Peyer's patch (tissue), 4 donors: ENCODE results near the gene DIPK2B. TPM values are rescaled to one million over a fixed set of nuclear protein-coding genes. Genes with fewer than 3 reads are reported as not detected.

Experiments
- DNase-seq, 3 donors: peaks; one replicate each; pipeline ENCODE4 v3.0.0-alpha.2; 2017 to 2019
- H3K27ac ChIP-seq, 4 donors: fragments of 200-600 bp; sonication (generic); one replicate each; pipeline ENCODE4 v1.5.1; 2016 to 2019
- H3K27me3 ChIP-seq, 2 donors: fragments of 200-600 bp; sonication (generic); one replicate each; pipeline ENCODE4 v1.5.1; 2019
- H3K36me3 ChIP-seq, 3 donors: fragments of 200-600 bp; sonication (generic); one replicate each; pipeline ENCODE4 v1.5.1; 2016 to 2019
- H3K4me1 ChIP-seq, 4 donors: fragments of 200-600 bp; sonication (generic); one replicate each; pipeline ENCODE4 v1.5.1; 2016 to 2019
- H3K4me3 ChIP-seq, 4 donors: fragments of 200-600 bp; sonication (generic); 1 replicate in 3 of 4; 2 replicates in 1 of 4; pipeline ENCODE4 v1.5.1; 2016 to 2019; ENCODE audit warnings: mild to moderate bottlenecking in 1 of 4
- H3K9me3 ChIP-seq, 4 donors: fragments of 200-600 bp; sonication (generic); one replicate each; pipeline ENCODE4 v1.5.1; 2016 to 2019; ENCODE audit warnings: mild to moderate bottlenecking in 1 of 4
- CTCF ChIP-seq, 6 experiments: fragments of 450-650 bp in 4 of 6; fragments of 200-600 bp in 2 of 6; sonication (generic) in 1 of 6; IDR thresholded peaks; one replicate each; pipeline ENCODE4 v1.5.1; 2017 to 2019; ENCODE audit warnings: antibody characterized with exemption in 6 of 6, mild to moderate bottlenecking in 3 of 6, moderate library complexity in 1 of 6
- POLR2A ChIP-seq, 2 donors: fragments of 450-650 bp; IDR thresholded peaks; one replicate each; pipeline ENCODE4 v1.5.1; 2017; ENCODE audit warnings: antibody characterized with exemption in 2 of 2, mild to moderate bottlenecking in 2 of 2, moderate library complexity in 2 of 2
- total RNA-seq, 4 donors: library from RNA; depleted of rRNA; stranded (reverse); fragments of >200 nt; gene quantifications; one replicate each; pipeline ENCODE4 v1.1.0, GENCODE V29; 2016

The DIPK2B gene
- total RNA-seq, 4 donors from 2014 or later = 1.8 to 9.9 (median 6.5) TPM

DNA sequence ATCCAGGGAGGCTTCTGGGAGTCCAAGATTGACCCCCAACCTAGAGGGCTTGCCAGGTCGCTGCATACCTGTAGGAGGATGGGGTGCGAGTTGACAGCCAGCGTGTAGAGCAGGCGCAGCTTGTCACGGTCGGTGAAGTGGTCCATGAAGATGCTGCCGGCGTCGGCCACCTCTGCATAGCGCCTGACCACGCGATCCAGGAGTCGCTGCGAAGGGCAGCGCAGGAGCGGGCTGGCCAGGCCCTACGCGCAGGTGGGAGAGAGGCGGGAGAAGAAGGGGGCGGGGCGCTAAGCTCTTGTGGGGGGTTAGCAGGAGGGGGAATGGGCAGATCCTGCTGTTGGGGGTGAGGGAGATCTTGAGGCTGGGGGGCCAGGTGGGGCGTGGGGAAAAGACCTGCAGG, 43.0 kb downstream of the DIPK2B start:
- Histone ChIP-seq H3K27me3 (no peaks in the 10 kb centered on the region), H3K27ac (no peak overlapping the region), H3K36me3 (no peaks in the 10 kb centered on the region), H3K4me3 (no peak overlapping the region), H3K9me3 (no peaks in the 10 kb centered on the region), H3K4me1 (no peaks in the 10 kb centered on the region)
- TF ChIP-seq CTCF (IDR thresholded peaks at IDR 0.05) (no peak), POLR2A (IDR thresholded peaks at IDR 0.05) (no peak)
- no peak for DNase-seq

GRCh38 chrX:45154462-45154861, 46.2 kb downstream of the DIPK2B start:
- DNase-seq = no peak
- TF ChIP-seq CTCF (IDR thresholded peaks at IDR 0.05) (no peak), POLR2A (IDR thresholded peaks at IDR 0.05) (no peak)
- H3K4me3 ChIP-seq = no peak overlapping the region
- no peaks in the 10 kb centered on the region for H3K9me3 ChIP-seq
- no peaks in the 10 kb centered on the region for H3K4me1 ChIP-seq
- no peaks in the 10 kb centered on the region for H3K36me3 ChIP-seq
- no peaks in the 10 kb centered on the region for H3K27me3 ChIP-seq
- no peak overlapping the region for H3K27ac ChIP-seq

DNA sequence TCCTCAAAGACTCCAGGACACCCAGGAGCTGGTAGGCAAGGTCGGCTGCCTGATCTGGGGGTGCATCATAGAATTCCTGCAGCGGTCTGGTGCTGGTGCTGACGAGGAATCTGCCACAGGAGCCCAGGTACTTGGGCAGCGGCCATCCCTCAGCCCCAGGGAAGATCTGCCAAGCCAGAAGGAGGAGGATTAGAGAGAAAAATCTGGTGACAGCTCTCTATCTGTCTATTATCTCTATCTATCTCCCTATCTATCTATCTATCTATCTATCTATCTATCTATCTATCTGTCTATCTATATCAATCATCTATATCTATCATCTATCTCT, 46.7 kb downstream of the DIPK2B start:
- Histone ChIP-seq H3K4me1 (no peaks in the 10 kb centered on the region), H3K27me3 (no peaks in the 10 kb centered on the region), H3K9me3 (no peaks in the 10 kb centered on the region), H3K27ac (no peak overlapping the region), H3K4me3 (no peak overlapping the region), H3K36me3 (no peaks in the 10 kb centered on the region)
- no peak for TF ChIP-seq POLR2A (IDR thresholded peaks at IDR 0.05)
- no peak for TF ChIP-seq CTCF (IDR thresholded peaks at IDR 0.05)
- no peak for DNase-seq
